Measurements from ENCODE around the gene DDX1. TPM values are rescaled to one million over a fixed set of nuclear protein-coding genes. Genes with fewer than 3 reads are reported as not detected.

The DDX1 gene
- total and polyA plus RNA-seq, 4 donors, result 87.0 to 152 (median 134) TPM

DNA sequence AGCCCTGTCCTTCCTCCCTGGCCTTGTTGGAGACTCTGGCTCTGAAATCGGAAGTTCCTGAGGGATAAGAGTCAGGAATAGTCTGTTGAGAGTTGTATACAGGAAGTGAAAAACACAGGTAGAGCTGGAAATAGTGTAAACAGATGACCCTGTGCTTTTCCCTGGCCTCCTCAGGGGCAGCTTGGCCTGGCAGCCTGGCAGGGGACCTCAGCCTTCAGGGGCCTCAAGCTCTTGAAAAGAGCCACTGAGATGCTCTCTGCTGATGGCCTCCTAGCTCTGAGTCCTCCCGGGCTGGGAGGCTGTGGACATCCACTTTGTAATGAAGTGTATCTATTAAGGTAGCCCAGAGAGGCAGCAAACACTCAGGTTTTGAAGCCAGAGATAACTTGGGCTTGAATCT is 79.3 kb downstream of the DDX1 start:
- Histone ChIP-seq H3K27ac (ENCODE audit: low read depth, low read length) (no peak overlapping the region), H3K4me1 (ENCODE audit: control insufficient read depth, insufficient read depth, low read length) (peaks cover 7% of the 10 kb centered on the region), H3K36me3 (ENCODE audit: control insufficient read depth, insufficient read depth, low read length) (no peaks in the 10 kb centered on the region), H3K4me3 (ENCODE audit: low read depth, low read length) (no peak overlapping the region), H3K9me3 (ENCODE audit: control insufficient read depth, insufficient read depth, low read length) (no peaks in the 10 kb centered on the region), H3K27me3 (ENCODE audit: control insufficient read depth, insufficient read depth, low read length) (no peaks in the 10 kb centered on the region)
- DNase-seq (ENCODE audit: low read depth in 4 of 6, low spot score in 6 of 6), result no peak
- WGBS (ENCODE audit: insufficient coverage), result 78% methylated on average over 2 of the region's 2 CpGs

DNA sequence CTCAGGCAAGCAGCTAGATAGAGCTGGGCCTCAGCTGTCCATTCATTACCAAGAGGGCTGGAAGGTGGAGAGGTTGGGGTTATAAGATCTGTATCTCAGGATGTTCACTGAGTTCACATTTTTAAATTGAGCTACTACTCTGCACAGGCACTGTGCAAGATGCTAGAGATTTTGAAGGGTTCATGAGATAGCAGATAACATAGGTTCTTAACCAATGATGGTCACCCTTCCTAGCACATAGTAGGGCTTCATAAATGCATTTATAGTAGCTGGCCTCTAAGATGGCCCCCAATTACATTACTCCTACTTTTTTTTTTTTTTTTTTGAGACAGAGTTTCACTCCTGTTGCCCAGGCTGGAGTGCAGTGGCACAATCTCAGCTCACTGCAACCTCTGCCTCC is 79.7 kb downstream of the DDX1 start:
- Histone ChIP-seq H3K4me1 (ENCODE audit: control insufficient read depth, insufficient read depth, low read length) (peaks cover 7% of the 10 kb centered on the region), H3K27me3 (ENCODE audit: control insufficient read depth, insufficient read depth, low read length) (no peaks in the 10 kb centered on the region), H3K36me3 (ENCODE audit: control insufficient read depth, insufficient read depth, low read length) (no peaks in the 10 kb centered on the region), H3K4me3 (ENCODE audit: low read depth, low read length) (no peak overlapping the region), H3K9me3 (ENCODE audit: control insufficient read depth, insufficient read depth, low read length) (no peaks in the 10 kb centered on the region), H3K27ac (ENCODE audit: low read depth, low read length) (no peak overlapping the region)
- DNase-seq (ENCODE audit: low read depth in 4 of 6, low spot score in 6 of 6), result no peak

DNA sequence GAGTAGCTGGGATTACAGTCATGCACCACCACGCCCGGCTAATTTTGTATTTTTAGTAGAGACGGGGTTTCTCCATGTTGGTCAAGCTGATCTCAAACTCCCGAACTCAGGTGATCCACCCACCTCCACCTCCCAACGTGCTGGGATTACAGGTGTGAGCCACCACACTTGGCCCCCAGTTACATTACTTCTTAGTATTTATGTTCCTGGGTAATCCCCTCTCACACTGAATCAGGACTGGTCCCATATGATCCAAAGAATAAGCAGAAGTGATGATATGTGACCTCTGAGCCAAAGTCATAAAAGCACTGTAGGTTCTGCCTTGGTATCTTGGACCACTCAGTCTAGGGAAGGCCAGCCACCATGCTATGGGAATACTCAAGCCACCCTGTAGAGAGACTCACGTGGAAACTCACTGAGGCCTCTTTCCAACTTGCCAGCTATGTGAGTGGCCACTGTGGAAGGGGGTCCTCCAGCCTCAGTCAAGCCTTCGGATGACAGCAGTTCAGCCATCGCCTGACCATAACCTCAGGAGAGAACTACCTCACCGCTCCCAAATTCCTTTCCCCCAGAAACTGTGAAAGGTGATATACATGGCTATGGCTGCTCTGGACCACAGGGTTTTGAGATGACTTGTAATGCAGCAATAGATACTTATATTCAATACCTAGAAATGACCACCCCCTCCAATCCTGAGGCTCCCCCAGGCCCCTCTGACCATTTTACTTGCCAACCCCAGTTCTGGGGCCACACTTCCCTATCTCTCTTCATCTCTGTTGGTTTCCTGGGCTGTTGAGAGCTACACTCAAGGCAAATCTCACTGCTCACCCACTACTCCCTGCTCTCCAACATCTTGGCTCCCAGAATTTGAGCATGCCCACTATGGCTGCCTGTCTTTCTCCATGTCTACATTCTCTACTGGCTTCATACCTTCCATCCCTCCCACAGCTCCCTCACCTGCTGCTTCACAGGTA is 80.5 kb downstream of the DDX1 start:
- WGBS (ENCODE audit: insufficient coverage), result 79% methylated on average over 2 of the region's 9 CpGs

GRCh38 chr2:15672961-15673918 is 81.6 kb downstream of the DDX1 start:
- H3K4me1 ChIP-seq (ENCODE audit: control insufficient read depth, insufficient read depth, low read length), result peaks cover 19% of the 10 kb centered on the region
- H3K27me3 ChIP-seq (ENCODE audit: control insufficient read depth, insufficient read depth, low read length), result no peaks in the 10 kb centered on the region
- H3K9me3 ChIP-seq (ENCODE audit: control insufficient read depth, insufficient read depth, low read length), result no peaks in the 10 kb centered on the region
- DNase-seq (ENCODE audit: low read depth in 4 of 6, low spot score in 6 of 6), result no peak
- no peaks in the 10 kb centered on the region for H3K36me3 ChIP-seq (ENCODE audit: control insufficient read depth, insufficient read depth, low read length)
- WGBS (ENCODE audit: insufficient coverage), result 80% methylated on average over 12 of the region's 14 CpGs
- H3K27ac ChIP-seq (ENCODE audit: low read depth, low read length), result no peak overlapping the region
- H3K4me3 ChIP-seq (ENCODE audit: low read depth, low read length), result no peak overlapping the region

More for the DNA sequence above, 80.5 kb downstream of the DDX1 start:
- Histone ChIP-seq H3K4me1 (ENCODE audit: control insufficient read depth, insufficient read depth, low read length) (peaks cover 10% of the 10 kb centered on the region), H3K27ac (ENCODE audit: low read depth, low read length) (no peak overlapping the region), H3K27me3 (ENCODE audit: control insufficient read depth, insufficient read depth, low read length) (no peaks in the 10 kb centered on the region), H3K9me3 (ENCODE audit: control insufficient read depth, insufficient read depth, low read length) (no peaks in the 10 kb centered on the region), H3K36me3 (ENCODE audit: control insufficient read depth, insufficient read depth, low read length) (no peaks in the 10 kb centered on the region), H3K4me3 (ENCODE audit: low read depth, low read length) (no peak overlapping the region)
- no peak for DNase-seq (ENCODE audit: low read depth in 4 of 6, low spot score in 6 of 6)

DNA sequence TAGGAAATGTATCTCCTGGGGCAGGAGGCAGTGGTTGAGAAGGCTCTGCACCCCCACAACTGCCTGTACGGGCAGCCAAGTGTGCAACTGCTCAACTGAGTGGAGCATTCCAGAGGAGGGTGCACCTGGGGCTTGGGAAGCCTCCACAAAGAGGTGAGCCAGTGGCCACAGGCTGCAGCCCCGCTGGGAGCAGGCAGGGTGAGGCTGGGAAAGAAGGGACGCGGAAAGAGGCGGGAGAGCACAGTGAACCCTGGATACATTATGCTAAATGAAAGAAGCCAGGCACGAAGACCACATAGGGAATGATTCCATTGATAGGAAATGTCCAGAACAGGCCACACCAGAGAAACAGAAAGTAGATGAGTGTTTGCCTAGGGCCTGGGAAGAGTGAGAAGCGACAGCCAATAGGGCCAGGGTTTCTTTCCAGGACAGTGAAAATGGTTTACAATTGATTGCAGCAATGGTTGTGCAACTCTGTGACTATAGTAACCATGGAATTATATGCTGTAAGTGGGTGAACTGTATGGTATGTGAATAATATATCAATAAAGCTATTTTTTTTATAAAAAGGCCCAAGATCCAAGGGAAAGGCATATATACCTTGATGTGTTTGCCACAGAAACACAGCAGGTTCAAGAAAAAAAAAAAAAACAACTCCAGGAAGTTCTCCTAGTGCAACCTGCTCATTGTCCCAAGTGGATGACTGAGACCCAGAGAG is 82.4 kb downstream of the DDX1 start:
- no peaks in the 10 kb centered on the region for H3K27me3 ChIP-seq (ENCODE audit: control insufficient read depth, insufficient read depth, low read length)
- peaks cover 16% of the 10 kb centered on the region for H3K4me1 ChIP-seq (ENCODE audit: control insufficient read depth, insufficient read depth, low read length)
- no peaks in the 10 kb centered on the region for H3K9me3 ChIP-seq (ENCODE audit: control insufficient read depth, insufficient read depth, low read length)
- DNase-seq (ENCODE audit: low read depth in 4 of 6, low spot score in 6 of 6), result no peak
- no peak overlapping the region for H3K27ac ChIP-seq (ENCODE audit: low read depth, low read length)
- H3K4me3 ChIP-seq (ENCODE audit: low read depth, low read length), result no peak overlapping the region
- H3K36me3 ChIP-seq (ENCODE audit: control insufficient read depth, insufficient read depth, low read length), result no peaks in the 10 kb centered on the region
- WGBS (ENCODE audit: insufficient coverage), result 59% methylated on average over 7 of the region's 7 CpGs

DNA sequence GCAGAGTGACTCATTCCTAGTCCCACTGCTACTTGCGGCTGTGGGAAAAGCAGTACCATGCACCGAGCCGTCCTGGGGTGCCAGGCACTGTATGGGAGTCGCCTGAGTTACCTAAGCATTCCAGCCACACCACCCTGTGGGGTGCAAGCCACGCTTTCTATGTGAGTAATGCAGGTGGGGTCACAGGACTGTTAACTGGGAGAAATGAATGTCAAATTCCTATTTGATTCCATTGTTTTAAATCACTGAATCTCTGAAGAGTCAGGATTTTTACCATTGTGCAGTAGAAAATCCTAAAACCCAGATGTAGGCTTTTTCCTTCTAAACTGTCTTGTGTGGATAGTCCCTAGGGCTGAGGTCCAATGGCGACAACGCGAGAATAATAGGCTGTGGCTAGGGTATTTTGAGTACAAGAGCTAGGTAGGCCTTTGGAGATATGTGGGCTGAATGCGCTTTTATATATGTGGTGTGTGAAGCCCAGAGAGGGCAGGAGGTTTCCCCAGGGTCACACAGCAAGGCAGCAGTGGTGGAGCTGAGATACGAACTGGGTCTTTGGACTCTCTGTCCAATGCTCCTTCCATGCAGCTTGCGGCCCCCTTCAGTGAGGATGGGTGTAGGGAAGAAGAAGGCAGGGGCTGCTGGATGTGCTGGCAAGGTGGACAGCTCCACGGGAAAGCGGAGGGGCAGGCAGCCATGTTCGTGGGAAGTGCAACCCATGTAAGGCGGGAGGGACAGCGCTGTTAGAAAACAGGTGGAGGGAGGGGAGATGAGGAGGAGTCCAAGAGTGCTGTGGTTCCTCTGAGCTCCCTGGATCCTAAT is 83.2 kb downstream of the DDX1 start:
- no peaks in the 10 kb centered on the region for H3K9me3 ChIP-seq (ENCODE audit: control insufficient read depth, insufficient read depth, low read length)
- no peak for DNase-seq (ENCODE audit: low read depth in 4 of 6, low spot score in 6 of 6)
- H3K4me1 ChIP-seq (ENCODE audit: control insufficient read depth, insufficient read depth, low read length), result peaks cover 15% of the 10 kb centered on the region
- no peak overlapping the region for H3K27ac ChIP-seq (ENCODE audit: low read depth, low read length)
- H3K36me3 ChIP-seq (ENCODE audit: control insufficient read depth, insufficient read depth, low read length), result no peaks in the 10 kb centered on the region
- H3K4me3 ChIP-seq (ENCODE audit: low read depth, low read length), result no peak overlapping the region
- 94% methylated on average over 15 of the region's 16 CpGs for WGBS (ENCODE audit: insufficient coverage)
- no peaks in the 10 kb centered on the region for H3K27me3 ChIP-seq (ENCODE audit: control insufficient read depth, insufficient read depth, low read length)

DNA sequence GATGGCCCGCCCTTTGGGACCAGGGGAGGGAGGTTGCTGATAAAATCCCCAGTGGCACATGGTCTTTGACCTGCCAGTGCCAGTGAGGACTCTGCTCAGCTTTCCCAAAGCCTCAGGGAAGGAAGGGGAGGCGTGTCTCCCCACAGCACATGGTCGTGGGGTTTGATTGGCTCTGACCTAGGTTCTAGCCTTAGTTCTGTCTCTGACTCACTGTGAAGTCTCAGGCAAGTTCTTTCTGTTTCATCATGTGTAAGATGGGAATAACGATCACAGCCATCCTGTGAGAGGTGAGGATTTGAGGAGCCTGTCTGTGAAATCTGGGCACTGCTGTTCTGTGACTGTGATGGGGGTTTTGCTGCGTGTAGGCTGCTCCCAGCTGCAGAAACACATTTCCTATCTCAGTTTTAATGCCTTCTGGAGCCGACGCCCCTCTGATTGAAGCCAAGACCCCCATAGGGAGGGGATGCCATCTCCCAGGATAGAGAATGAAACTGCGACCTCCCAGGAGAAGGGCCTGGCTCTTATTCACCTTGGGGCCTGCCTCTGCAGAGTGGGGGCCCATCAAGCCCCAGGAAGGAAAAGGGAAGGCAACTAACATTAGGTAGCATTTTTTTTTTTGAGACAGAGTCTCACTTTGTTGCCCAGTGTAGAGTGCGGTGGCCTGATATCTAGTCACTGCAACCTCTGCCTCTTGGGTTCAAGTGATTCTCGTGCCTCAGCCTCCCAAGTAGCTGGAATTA is 84.0 kb downstream of the DDX1 start:
- 78% methylated on average over 6 of the region's 10 CpGs for WGBS (ENCODE audit: insufficient coverage)
- Histone ChIP-seq H3K27ac (ENCODE audit: low read depth, low read length) (no peak overlapping the region), H3K36me3 (ENCODE audit: control insufficient read depth, insufficient read depth, low read length) (no peaks in the 10 kb centered on the region), H3K4me1 (ENCODE audit: control insufficient read depth, insufficient read depth, low read length) (peaks cover 15% of the 10 kb centered on the region), H3K4me3 (ENCODE audit: low read depth, low read length) (no peak overlapping the region), H3K27me3 (ENCODE audit: control insufficient read depth, insufficient read depth, low read length) (no peaks in the 10 kb centered on the region), H3K9me3 (ENCODE audit: control insufficient read depth, insufficient read depth, low read length) (no peaks in the 10 kb centered on the region)
- DNase-seq (ENCODE audit: low read depth in 4 of 6, low spot score in 6 of 6), result no peak

- Histone ChIP-seq H3K4me3 (ENCODE audit: low read depth, low read length) (no peak overlapping the region), H3K27me3 (ENCODE audit: control insufficient read depth, insufficient read depth, low read length) (no peaks in the 10 kb centered on the region), H3K27ac (ENCODE audit: low read depth, low read length) (peak overlapping the region; percentile 6), H3K4me1 (ENCODE audit: control insufficient read depth, insufficient read depth, low read length) (peaks cover 15% of the 10 kb centered on the region), H3K9me3 (ENCODE audit: control insufficient read depth, insufficient read depth, low read length) (no peaks in the 10 kb centered on the region), H3K36me3 (ENCODE audit: control insufficient read depth, insufficient read depth, low read length) (no peaks in the 10 kb centered on the region)
- WGBS (ENCODE audit: insufficient coverage), result 26% methylated on average over 4 of the region's 9 CpGs
- peak; percentile 19 to 81 (median 42) for DNase-seq (ENCODE audit: low read depth in 4 of 6, low spot score in 6 of 6)
Observed at GRCh38 chr2:15677141-15677843, 85.6 kb downstream of the DDX1 start.
